Endodermal cell (in vitro differentiated cells): ENCODE results near the gene KCTD17. TPM values are rescaled to one million over a fixed set of nuclear protein-coding genes. Genes with fewer than 3 reads are reported as not detected.

Experiments used
- DNase-seq: peaks from one replicate; pipeline ENCODE4 v3.0.0-alpha.2; 2017
- H3K27ac ChIP-seq: 2 replicates; pipeline ENCODE4 v1.5.1; 2013; ENCODE audit warnings: mild to moderate bottlenecking, low read depth, low read length, moderate library complexity
- H3K27me3 ChIP-seq: 2 replicates; pipeline ENCODE4 v1.6.1; 2013; ENCODE audit warnings: mild to moderate bottlenecking, low read length, moderate library complexity; ENCODE audit not compliant: insufficient read depth, control insufficient read depth, poor library complexity, severe bottlenecking
- H3K36me3 ChIP-seq: 2 replicates; pipeline ENCODE4 v1.7.0; 2013; ENCODE audit warnings: mild to moderate bottlenecking, low read length, moderate library complexity; ENCODE audit not compliant: control insufficient read depth, insufficient read depth
- H3K4me1 ChIP-seq: one replicate; pipeline ENCODE4 v1.7.0; 2013; ENCODE audit warnings: low read length; ENCODE audit not compliant: control insufficient read depth, insufficient read depth
- H3K4me3 ChIP-seq: 2 replicates; pipeline ENCODE4 v1.5.1; 2013; ENCODE audit warnings: mild to moderate bottlenecking, low read length, moderate library complexity
- H3K9ac ChIP-seq: 2 replicates; pipeline ENCODE4 v1.6.1; 2013; ENCODE audit warnings: mild to moderate bottlenecking, low read length, moderate library complexity; ENCODE audit not compliant: poor library complexity, severe bottlenecking; ENCODE audit errors: extremely low read depth
- H3K9me3 ChIP-seq: 2 replicates; pipeline ENCODE4 v1.6.1; 2013; ENCODE audit warnings: mild to moderate bottlenecking, low read length, moderate library complexity; ENCODE audit not compliant: control insufficient read depth
- H3K27ac Mint-ChIP-seq: 2 replicates; pipeline ENCODE4 v1.8.0; 2020; ENCODE audit warnings: mixed read lengths
- H3K27me3 Mint-ChIP-seq: 2 replicates; pipeline ENCODE4 v1.8.0; 2021; ENCODE audit warnings: mild to moderate bottlenecking, mixed read lengths; ENCODE audit not compliant: insufficient read depth
- H3K36me3 Mint-ChIP-seq: 2 replicates; pipeline ENCODE4 v1.8.0; 2020; ENCODE audit warnings: low read depth, mixed read lengths
- H3K4me1 Mint-ChIP-seq: 2 replicates; pipeline ENCODE4 v1.8.0; 2020; ENCODE audit warnings: mixed read lengths
- H3K4me3 Mint-ChIP-seq: 2 replicates; pipeline ENCODE4 v1.8.0; 2020; ENCODE audit warnings: mild to moderate bottlenecking, moderate library complexity, mixed read lengths
- H3K9me3 Mint-ChIP-seq: 2 replicates; pipeline ENCODE4 v1.8.0; 2020; ENCODE audit warnings: mild to moderate bottlenecking, mixed read lengths
- CTCF ChIP-seq: fragments of 200-600 bp; sonication (generic); conservative IDR thresholded peaks from 2 replicates; pipeline ENCODE4 v1.5.0; 2021; ENCODE audit warnings: antibody characterized with exemption, mild to moderate bottlenecking
- WGBS, 2 experiments: methylation state at CpG; one replicate each; pipeline versions ENCODE4 v1.1.5 to v1.1.7; 2013; ENCODE audit warnings: missing lambda C conversion rate in 2 of 2, mixed read lengths in 1 of 2; ENCODE audit not compliant: insufficient coverage in 1 of 2, insufficient read length in 1 of 2; 5-methylcytosine and 5-hydroxymethylcytosine counted together
- total RNA-seq, 2 donors: library from RNA; stranded (reverse); fragmentation: NEBNext Ultra II Directional in 1 of 2; extraction: Animal tissue kit (Norgen Biotek cat#: 25700) in 1 of 2; gene quantifications; 2 replicates in 1 of 2; 3 replicates in 1 of 2; pipeline ENCODE4 v1.2.1, GENCODE V29; 2021

KCTD17 gene
- total RNA-seq, 2 donors from 2014 or later = 35.4 to 37.0 TPM

- Mint-ChIP-seq H3K9me3 (no peaks in the 10 kb centered on the region), H3K27me3 (no peaks in the 10 kb centered on the region), H3K27ac (no peak overlapping the region), H3K4me3 (no peak overlapping the region), H3K4me1 (peaks cover 8% of the 10 kb centered on the region), H3K36me3 (no peaks in the 10 kb centered on the region)
- no peaks in the 10 kb centered on the region for H3K36me3 ChIP-seq
- no peak for DNase-seq
- H3K4me1 ChIP-seq = peaks cover 3% of the 10 kb centered on the region
- no peak overlapping the region for H3K9ac ChIP-seq
- H3K9me3 ChIP-seq = no peaks in the 10 kb centered on the region
- H3K27me3 ChIP-seq = no peaks in the 10 kb centered on the region
- no peak for TF ChIP-seq CTCF
- no peak overlapping the region for H3K27ac ChIP-seq
- 87 to 89% methylated on average over 7 to 9 of the region's 9 CpGs for WGBS, 2 experiments
- H3K4me3 ChIP-seq = no peak overlapping the region
Measured at GRCh38 chr22:37090920-37091695, 39.6 kb downstream of the KCTD17 start.

GRCh38 chr22:37091994-37092393 is 40.5 kb downstream of the KCTD17 start:
- Mint-ChIP-seq H3K9me3 (no peaks in the 10 kb centered on the region), H3K4me1 (peaks cover 11% of the 10 kb centered on the region), H3K27me3 (peaks cover 7% of the 10 kb centered on the region), H3K36me3 (no peaks in the 10 kb centered on the region), H3K27ac (no peak overlapping the region), H3K4me3 (no peak overlapping the region)
- Histone ChIP-seq H3K27me3 (no peaks in the 10 kb centered on the region), H3K9ac (no peak overlapping the region), H3K36me3 (no peaks in the 10 kb centered on the region), H3K4me1 (peaks cover 3% of the 10 kb centered on the region), H3K27ac (no peak overlapping the region), H3K4me3 (no peak overlapping the region), H3K9me3 (no peaks in the 10 kb centered on the region)
- no peak for DNase-seq
- 53 to 66% methylated on average over 6 to 7 of the region's 7 CpGs for WGBS, 2 experiments
- TF ChIP-seq CTCF = no peak

GRCh38 chr22:37092997-37093396 is 41.5 kb downstream of the KCTD17 start:
- no peaks in the 10 kb centered on the region for H3K36me3 Mint-ChIP-seq
- WGBS, 2 experiments = 94 to 96% methylated on average over 3 to 6 of the region's 6 CpGs
- Histone ChIP-seq H3K9ac (no peak overlapping the region), H3K4me3 (no peak overlapping the region), H3K27ac (no peak overlapping the region), H3K4me1 (peaks cover 3% of the 10 kb centered on the region), H3K9me3 (no peaks in the 10 kb centered on the region), H3K36me3 (no peaks in the 10 kb centered on the region), H3K27me3 (no peaks in the 10 kb centered on the region)
- H3K27me3 Mint-ChIP-seq = peaks cover 12% of the 10 kb centered on the region
- H3K4me1 Mint-ChIP-seq = peaks cover 14% of the 10 kb centered on the region
- no peak overlapping the region for H3K27ac Mint-ChIP-seq
- H3K9me3 Mint-ChIP-seq = no peaks in the 10 kb centered on the region
- H3K4me3 Mint-ChIP-seq = no peak overlapping the region
- no peak for DNase-seq
- no peak for TF ChIP-seq CTCF
